ENCODE measurements around the gene CALML3.

GRCh38 chr10:5508161-5508604 is 16.6 kb upstream of the CALML3 start:
- no peak for TF ChIP-seq CTCF (conservative IDR thresholded peaks at IDR 0.05; ENCODE audit: low read depth, low read length)
- no peak for TF ChIP-seq EZH2 (IDR thresholded peaks at IDR 0.05; ENCODE audit: low read length, unreplicated experiment)

Measured in PC-3 (cell line).